HepG2 (cell line): ENCODE results near the gene SLC7A6OS. TPM values are rescaled to one million over a fixed set of nuclear protein-coding genes. Genes with fewer than 3 reads are reported as not detected.

ENCODE experiments used
- ATAC-seq: fragments of 200-7000 bp; cut with Tn5 transposase; 3 replicates; pipeline ENCODE4 v1.9.1; 2020; ENCODE audit warnings: mild to moderate bottlenecking, moderate library complexity
- BruUV-seq: library from RNA; stranded (reverse); fragments of 400-500 nt; replicated peaks from 2 replicates; lab custom pipeline; 2021; lab: Mats Ljungman, UMichigan
- CTCF ChIA-PET: fragments of 300-600 bp; formaldehyde crosslinking; extraction: SDS; loops from one replicate; lab custom pipeline; 2021; ENCODE audit warnings: low total read pairs, inconsistent platforms, low intra/inter-chr PET ratio; lab: Yijun Ruan, JAX
- POLR2A ChIA-PET: fragments of 350-600 bp; sonication (Branson Sonifier 250); formaldehyde crosslinking; loops from one replicate; lab custom pipeline; 2020; ENCODE audit warnings: antibody characterized with exemption, inconsistent platforms; lab: Yijun Ruan, JAX
- DNase-seq: peaks from one replicate; pipeline ENCODE4 v3.0.0-alpha.2; 2015; ENCODE audit warnings: low spot score
- FAIRE-seq: peaks from 3 replicates; lab custom pipeline; 2011; peaks lifted over from hg19 to GRCh38; lab: Jason Lieb, UNC
- H2AFZ ChIP-seq: one replicate; pipeline ENCODE4 v1.6.1; 2011; ENCODE audit warnings: low read length, inconsistent platforms
- H3K27ac ChIP-seq: fragments of 300-600 bp; 3 replicates; pipeline ENCODE4 v1.8.0; 2011; ENCODE audit warnings: mixed run types, mild to moderate bottlenecking, mixed read lengths, low read length, inconsistent platforms; ENCODE audit not compliant: insufficient read depth; ENCODE audit errors: extremely low read length
- H3K27me3 ChIP-seq, 2 experiments: fragments of 200-600 bp in 1 of 2; 2 replicates in 1 of 2; 3 replicates in 1 of 2; pipeline versions ENCODE4 v1.6.0 to v1.8.0; 2011; ENCODE audit warnings: low read length in 2 of 2, mild to moderate bottlenecking in 2 of 2, moderate library complexity in 2 of 2, inconsistent platforms in 1 of 2; ENCODE audit not compliant: insufficient read depth in 2 of 2, control insufficient read depth in 1 of 2
- H3K36me3 ChIP-seq, 2 experiments: fragments of 200-600 bp in 1 of 2; replicated peaks in 1 of 2; 2 replicates in 1 of 2; 3 replicates in 1 of 2; pipeline versions ENCODE4 v1.5.1 to v1.8.0; 2011; ENCODE audit warnings: low read length in 2 of 2, inconsistent platforms in 1 of 2; ENCODE audit not compliant: insufficient read depth in 2 of 2, control insufficient read depth in 1 of 2
- H3K4me1 ChIP-seq: 2 replicates; pipeline ENCODE4 v1.5.1; 2012; ENCODE audit warnings: low read length, inconsistent platforms; ENCODE audit not compliant: insufficient read depth
- H3K4me2 ChIP-seq: 2 replicates; pipeline ENCODE4 v1.6.0; 2011; ENCODE audit warnings: low read depth, low read length, inconsistent platforms
- H3K4me3 ChIP-seq, 3 experiments: fragments of 200-600 bp in 1 of 3; sonication (generic), shearing (Covaris generic) in 1 of 3; replicated peaks in 1 of 3; 2 replicates each; pipeline ENCODE4 v1.5.1; 2011 to 2016; ENCODE audit warnings: low read length in 3 of 3, inconsistent platforms in 2 of 3, low read depth in 2 of 3, mild to moderate bottlenecking in 2 of 3, control low read depth in 1 of 3, mixed read lengths in 1 of 3; ENCODE audit not compliant: insufficient read depth in 1 of 3
- H3K79me2 ChIP-seq: one replicate; pipeline ENCODE4 v1.6.1; 2011; ENCODE audit warnings: low read length, inconsistent platforms; ENCODE audit not compliant: insufficient read depth
- H3K9ac ChIP-seq: 2 replicates; pipeline ENCODE4 v1.6.0; 2011; ENCODE audit warnings: mild to moderate bottlenecking, low read depth, low read length, inconsistent platforms; ENCODE audit not compliant: insufficient read depth
- H3K9me3 ChIP-seq: 2 replicates; pipeline ENCODE4 v1.5.1; 2012; ENCODE audit warnings: mild to moderate bottlenecking, low read length
- H4K20me1 ChIP-seq: 2 replicates; pipeline ENCODE4 v1.6.0; 2011; ENCODE audit warnings: inconsistent platforms, mild to moderate bottlenecking, low read length, moderate library complexity; ENCODE audit not compliant: insufficient read depth
- FOXP1 ChIP-seq, 2 experiments: fragments of 450-650 bp in 1 of 2; IDR thresholded peaks; 2 replicates each; pipeline ENCODE4 v1.6.1; 2017 to 2018; ENCODE audit warnings: antibody characterized with exemption in 1 of 2
- HNRNPH1 ChIP-seq: fragments of 200-400 bp; formaldehyde crosslinking; optimal IDR thresholded peaks from 2 replicates; pipeline ENCODE3; 2017; ENCODE audit warnings: mild to moderate bottlenecking, low read depth, low read length
- HOMEZ ChIP-seq: IDR thresholded peaks from 2 replicates; pipeline ENCODE4 v1.6.1; 2016; ENCODE audit warnings: low read depth
- KDM5A ChIP-seq: fragments of 200-600 bp; sonication (generic); IDR thresholded peaks from 2 replicates; pipeline ENCODE4 v1.7.0; 2018; ENCODE audit warnings: antibody characterized with exemption, mild to moderate bottlenecking, low read length, borderline replicate concordance
- POLR2A ChIP-seq, 2 experiments: IDR thresholded peaks; 2 replicates each; pipeline ENCODE4 v1.6.1; 2011; ENCODE audit warnings: low read depth in 2 of 2, low read length in 2 of 2, mild to moderate bottlenecking in 1 of 2, moderate library complexity in 1 of 2; ENCODE audit not compliant: insufficient read depth in 1 of 2
- POLR2G ChIP-seq: fragments of 200-400 bp; formaldehyde crosslinking; IDR thresholded peaks from 2 replicates; pipeline ENCODE4 v1.6.1; 2018; ENCODE audit warnings: mild to moderate bottlenecking, low read depth, low read length, moderate library complexity
- RBM22 ChIP-seq: fragments of 200-400 bp; formaldehyde crosslinking; optimal IDR thresholded peaks from 2 replicates; pipeline ENCODE3; 2017; ENCODE audit warnings: mild to moderate bottlenecking, low read length, moderate library complexity
- RFX5 ChIP-seq: IDR thresholded peaks from 2 replicates; pipeline ENCODE4 v1.6.1; 2011; ENCODE audit warnings: low read depth, low read length, improper control_type of control experiment
- ZNF121 ChIP-seq: sonication (generic); formaldehyde crosslinking; IDR thresholded peaks from 2 replicates; pipeline ENCODE4 v1.5.0; 2020; ENCODE audit warnings: mild to moderate bottlenecking, missing genetic modification reagents
- ZNF24 ChIP-seq: fragments of 450-650 bp; IDR thresholded peaks from 2 replicates; pipeline ENCODE4 v1.6.1; 2017; ENCODE audit warnings: antibody characterized with exemption, mild to moderate bottlenecking
- ZNF646 ChIP-seq: sonication (generic); formaldehyde crosslinking; IDR thresholded peaks from 2 replicates; pipeline ENCODE4 v1.9.0; 2021; ENCODE audit warnings: mild to moderate bottlenecking, missing genetic modification reagents
- WGBS: methylation state at CpG from one replicate; pipeline ENCODE4 v1.1.6; 2017; ENCODE audit warnings: low lambda C conversion rate; 5-methylcytosine and 5-hydroxymethylcytosine counted together
- in situ Hi-C: cut with HindIII; loops from 2 replicates; pipeline ENCODE4 v1.10.0; 2017; ENCODE audit warnings: low pct_unique_long_range_greater_than_20kb; ENCODE audit not compliant: extremely low pct_ligation_motif_present
- intact Hi-C: fragments of 100-400 bp; cut with micrococcal nuclease; formaldehyde crosslinking; loops from one replicate; pipeline ENCODE4 v1.10.0; 2022; ENCODE audit not compliant: unreplicated experiment
- polyA plus RNA-seq, 8 experiments: library from polyadenylated mRNA; depleted of rRNA in 3 of 8; stranded (reverse) in 7 of 8; unstranded in 1 of 8; fragments of >200 nt; fragmentation: Illumina TruSeq in 4 of 8; extraction: Trizol in 4 of 8; gene quantifications; 2 replicates each; pipeline versions ENCODE4 v1.2.1 to v1.2.3, GENCODE V29; 2011 to 2016; ENCODE audit warnings: low read depth in 4 of 8, missing spikeins in 1 of 8, mixed read lengths in 1 of 8; ENCODE audit not compliant: insufficient read depth in 1 of 8
- total RNA-seq, 5 experiments: library from RNA; depleted of rRNA; stranded (reverse); fragments of >200 nt; fragmentation: Illumina TruSeq; extraction: Trizol; gene quantifications; 2 replicates each; pipeline ENCODE4 v1.2.3, GENCODE V29; 2016; ENCODE audit warnings: low read depth in 1 of 5

SLC7A6OS gene
- total and polyA plus RNA-seq, 2 of the 13 experiments (the other 11 are each of a cell fraction or from before 2014, with no cell fraction given): 11.2 to 21.5 TPM

- H2AFZ ChIP-seq: no peak overlapping the region
- CTCF ChIA-PET: no interaction called here
- WGBS: 99% methylated on average over 3 of the region's 3 CpGs
Observed at GRCh38 chr16:68306633-68307032, 4.1 kb downstream of the SLC7A6OS start.

GRCh38 chr16:68300734-68301459, 9.8 kb downstream of the SLC7A6OS start:
- Histone ChIP-seq H2AFZ (no peak overlapping the region), H3K36me3 (peaks cover 40 to 92% of the 10 kb centered on the region in 2 experiments), H3K9ac (no peak overlapping the region), H3K27ac (no peak overlapping the region), H3K4me1 (peaks cover 37% of the 10 kb centered on the region), H3K27me3 (no peaks in the 10 kb centered on the region), H3K9me3 (no peaks in the 10 kb centered on the region), H3K4me2 (no peak overlapping the region), H4K20me1 (0 out of 2 replicates have a peak, but pooled peaks cover 2% of the 10 kb centered on the region), H3K4me3 (no peak overlapping the region), H3K79me2 (no peaks in the 10 kb centered on the region)
- no peak for FAIRE-seq
- POLR2A ChIA-PET: interaction anchor here (1.1 to 5.9 kb wide), 8 partner anchors 8 to 63 kb away, joined by 3 to 60 read pairs (median 7); partner anchors contain the start of genes PRMT7, SLC7A6 and SLC7A6OS
- WGBS: 83% methylated on average over 7 of the region's 7 CpGs
- in situ Hi-C loops (no loop called here), intact Hi-C loops (no loop called here)
- ATAC-seq: no peak
- CTCF ChIA-PET: interaction anchor here (1.3 kb wide), 1 partner anchor 39 kb away, joined by 3 read pairs; no protein-coding TSS in a partner anchor
- no peak for DNase-seq
- no TSS peak for BruUV-seq
- TF ChIP-seq RFX5 (no peak), POLR2G (peak; percentile 56), HOMEZ (CRISPR knock-in tag) (no peak), KDM5A (no peak), POLR2A (IDR thresholded peaks at IDR 0.05; ENCODE audit: insufficient read depth in 1 of 2, low read depth in 2 of 2, low read length in 2 of 2) (0 out of 4 replicates have a peak, but pooled peaks of 1 of the 2 experiments have one; percentile 27), FOXP1 (IDR thresholded peaks at IDR 0.05) (no peak), FOXP1 (CRISPR knock-in tag; IDR thresholded peaks at IDR 0.05) (no peak), ZNF646 (CRISPR knock-in tag) (no peak), RBM22 (peak; percentile 63)

More at GRCh38 chr16:68306633-68307032, 4.1 kb downstream of the SLC7A6OS start:
- Histone ChIP-seq H3K4me2 (no peak overlapping the region), H3K27me3 (no peaks in the 10 kb centered on the region; a peak in 1 of 5 replicates), H4K20me1 (peaks cover 4% of the 10 kb centered on the region; the same call in 1 of the 2 replicates), H3K79me2 (peaks cover 30% of the 10 kb centered on the region), H3K27ac (no peak overlapping the region), H3K4me1 (peaks cover 15% of the 10 kb centered on the region), H3K36me3 (peaks cover 20 to 51% of the 10 kb centered on the region in 2 experiments), H3K9me3 (no peaks in the 10 kb centered on the region), H3K4me3 (no peak overlapping the region), H3K9ac (no peak overlapping the region)
- ATAC-seq (no peak), FAIRE-seq (no peak), DNase-seq (no peak)
- in situ Hi-C loops (no loop called here), intact Hi-C loops (no loop called here)
- BruUV-seq: no TSS peak
- TF ChIP-seq ZNF24 (peak; percentile 58; the same call in 1 of the 2 replicates), HNRNPH1 (no peak), ZNF121 (CRISPR knock-in tag) (peak; percentile 48)
- POLR2A ChIA-PET: no interaction called here
